GM19372 (cell line): ENCODE data around the gene ZBED3.
"Not testable (repeated sequence)": the region's sequence is repeated elsewhere in the genome, so short reads cannot be mapped to it uniquely, and the experiment has no call there.

Source experiments
- ATAC-seq: cut with Tn5 transposase; IDR thresholded peaks from one replicate; pipeline ENCODE4 v1.9.1; 2021; ENCODE audit warnings: mild to moderate bottlenecking, low read depth, moderate library complexity; ENCODE audit not compliant: unreplicated experiment

ZBED3 gene, protein sequence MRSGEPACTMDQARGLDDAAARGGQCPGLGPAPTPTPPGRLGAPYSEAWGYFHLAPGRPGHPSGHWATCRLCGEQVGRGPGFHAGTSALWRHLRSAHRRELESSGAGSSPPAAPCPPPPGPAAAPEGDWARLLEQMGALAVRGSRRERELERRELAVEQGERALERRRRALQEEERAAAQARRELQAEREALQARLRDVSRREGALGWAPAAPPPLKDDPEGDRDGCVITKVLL

DNA sequence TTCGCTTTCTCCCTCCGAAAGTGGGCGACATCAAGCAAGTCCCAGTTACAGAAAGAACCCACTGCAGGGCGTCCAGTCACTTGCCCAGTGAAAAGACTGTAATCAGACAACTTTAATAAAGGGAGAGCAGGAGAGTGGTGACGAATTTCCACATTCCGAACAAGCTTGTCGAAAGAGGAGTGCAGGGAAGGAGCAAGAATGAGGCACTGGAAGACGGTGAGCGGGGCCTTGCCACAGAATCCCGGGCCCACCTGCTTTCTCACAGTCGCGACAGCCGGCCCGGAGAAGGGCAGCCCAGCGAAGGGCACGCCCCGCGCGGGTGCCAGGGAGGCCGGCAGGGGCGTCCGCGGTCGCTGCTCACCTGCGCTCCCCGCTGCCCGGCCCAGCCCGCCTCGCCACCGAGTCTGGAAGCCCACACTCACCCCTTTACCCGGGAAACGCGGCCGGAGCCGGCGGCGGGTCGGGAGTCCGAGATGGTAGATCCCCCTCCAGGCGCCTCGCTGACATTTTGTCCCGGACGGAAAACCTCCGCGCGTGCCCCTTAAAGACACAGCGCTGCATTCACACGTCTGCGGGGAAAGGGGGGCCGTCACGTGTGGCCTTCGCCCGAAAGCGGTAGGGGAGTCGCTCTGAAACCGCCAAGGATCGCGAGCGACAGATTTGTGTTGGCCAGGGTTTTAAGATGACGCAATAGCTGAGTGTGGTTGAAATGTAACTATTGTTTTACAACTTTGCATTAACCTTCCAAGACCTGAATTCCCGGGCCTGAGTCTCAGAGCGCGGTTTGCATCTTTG, at the start of gene ZBED3:
ZBED3 (minus strand) TSS at position 597 of the 795 bp plus-strand sequence. CDS start 9,407 bp downstream, outside the sequence.
- peak; percentile 56 for ATAC-seq

DNA sequence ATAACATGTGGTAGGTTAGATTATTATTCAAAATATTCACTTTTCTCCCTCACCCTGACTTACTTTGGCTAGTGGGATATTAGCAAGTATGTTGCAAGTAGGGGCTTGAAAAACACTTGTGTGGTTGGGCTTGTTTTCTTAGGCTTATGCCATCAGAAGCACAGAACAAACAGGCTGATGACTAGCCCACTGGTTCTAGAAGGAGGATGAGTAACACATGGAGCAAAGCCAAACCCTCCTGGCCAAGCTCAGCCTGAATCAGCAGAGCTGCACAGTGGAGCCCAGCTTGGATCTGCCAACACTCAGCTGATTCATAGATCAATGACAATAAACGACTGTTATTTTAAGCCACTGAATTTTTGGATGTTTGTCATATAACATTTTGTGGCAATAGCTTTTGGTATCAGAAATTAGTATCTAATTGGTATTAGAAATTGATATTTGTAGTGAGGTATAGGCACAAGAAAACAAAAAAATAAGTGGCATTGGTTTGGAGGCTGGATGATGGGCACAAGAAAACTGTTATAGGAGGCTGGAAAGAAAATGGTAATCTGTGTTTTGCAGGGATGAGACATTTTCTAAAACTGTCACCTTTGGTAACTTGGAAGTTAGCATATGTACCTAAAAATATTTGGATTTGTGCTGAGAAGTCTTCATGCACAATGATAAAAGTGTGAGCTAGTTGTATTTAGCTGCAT, 46.1 kb upstream of the ZBED3 start:
- no peak for ATAC-seq

DNA sequence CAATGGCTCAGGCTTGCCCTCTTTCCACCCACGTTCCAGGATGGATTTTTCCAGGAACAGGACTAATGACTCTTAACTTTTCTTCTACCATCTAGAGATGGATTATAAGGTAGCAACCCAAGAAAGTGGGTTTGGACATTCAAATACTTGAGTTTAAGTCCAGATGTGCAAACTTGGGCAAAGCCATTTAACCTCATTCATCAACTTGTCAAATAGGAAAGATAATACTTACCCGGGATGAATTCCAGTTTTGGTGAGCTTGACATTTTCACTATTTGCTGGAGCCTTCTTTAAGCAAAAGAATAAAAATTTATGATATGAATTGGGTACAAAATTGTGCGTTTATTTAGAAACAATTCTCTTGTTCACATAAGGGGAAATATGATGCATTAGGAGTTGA, 44.3 kb upstream of the ZBED3 start:
- no peak for ATAC-seq

DNA sequence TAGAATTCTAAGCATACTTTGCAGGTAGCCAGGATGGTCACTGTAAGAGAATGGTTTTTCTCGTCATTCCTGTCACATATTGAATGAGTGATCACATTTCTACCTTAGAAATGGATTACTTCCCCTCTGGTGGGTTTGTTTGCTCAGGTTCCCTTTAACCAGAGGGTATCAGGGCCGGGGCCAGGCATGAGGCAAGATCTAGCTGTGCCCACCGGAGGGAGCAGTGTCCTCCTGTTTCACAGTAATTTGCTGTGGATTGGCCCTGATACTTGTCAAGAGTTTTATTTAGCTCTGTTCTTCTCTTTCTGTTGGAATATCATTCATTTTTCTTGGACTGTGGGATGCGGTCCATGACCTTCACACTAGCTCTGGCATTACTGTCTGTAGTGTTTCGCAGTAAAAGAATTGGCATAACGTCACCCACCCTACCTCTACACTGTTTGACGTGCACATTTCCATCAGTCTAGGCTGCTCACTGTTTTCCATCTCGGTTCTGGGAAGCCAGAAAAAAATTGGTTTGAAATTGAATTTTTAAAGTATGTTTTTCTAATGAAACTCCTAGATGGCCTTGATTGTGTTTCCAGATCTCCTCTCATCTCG, 42.4 kb upstream of the ZBED3 start:
- no peak for ATAC-seq

DNA sequence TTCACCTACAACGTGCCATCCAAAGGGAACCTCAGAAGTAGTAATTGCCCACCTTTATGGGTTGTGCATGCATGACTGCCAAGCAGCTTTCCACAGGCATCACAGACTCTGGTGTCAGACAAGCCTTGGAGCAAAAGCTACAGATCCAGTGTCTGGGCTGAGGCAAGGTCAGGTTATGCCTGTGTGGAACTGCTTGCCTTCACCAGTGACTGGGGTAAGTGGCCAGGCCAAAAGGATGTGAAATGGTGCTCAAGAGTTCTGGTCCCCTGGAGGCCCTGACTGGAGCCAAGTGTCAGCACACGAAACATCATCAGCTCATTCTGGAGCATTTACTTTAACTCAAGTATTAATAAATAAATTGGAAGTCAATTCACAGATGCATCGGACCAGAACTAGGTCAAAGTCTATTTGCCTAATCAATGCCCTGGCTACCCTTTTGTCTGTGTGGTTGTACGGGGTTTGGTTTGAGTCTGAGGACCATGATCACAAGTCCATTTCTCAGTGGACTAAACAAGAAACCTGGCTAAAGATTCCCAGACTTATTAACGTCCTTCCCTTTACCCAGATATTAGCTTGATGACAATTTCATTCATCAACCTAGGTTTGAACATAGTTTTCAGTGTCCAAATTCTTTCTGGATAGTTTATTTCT, 41.5 kb upstream of the ZBED3 start:
- ATAC-seq, result no peak

DNA sequence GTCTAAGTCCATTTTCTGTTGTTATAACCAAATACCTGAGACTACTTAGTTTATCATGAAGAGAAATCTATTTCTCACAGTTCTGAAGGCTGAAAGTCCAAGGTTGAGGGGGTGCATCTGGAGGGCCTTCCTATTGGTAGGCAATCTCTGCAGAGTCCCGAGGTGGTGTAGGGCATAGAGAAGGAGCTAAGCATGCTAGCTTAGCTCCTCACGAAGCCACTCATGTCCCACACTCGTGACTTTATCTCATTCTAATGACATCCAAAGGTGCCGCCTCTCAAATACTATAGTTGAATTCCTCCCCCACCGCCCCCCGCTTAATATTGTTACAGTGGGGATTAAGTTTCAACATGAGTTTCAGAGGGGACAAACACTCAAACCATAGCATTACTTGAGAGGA, 36.0 kb upstream of the ZBED3 start:
- no peak for ATAC-seq

DNA sequence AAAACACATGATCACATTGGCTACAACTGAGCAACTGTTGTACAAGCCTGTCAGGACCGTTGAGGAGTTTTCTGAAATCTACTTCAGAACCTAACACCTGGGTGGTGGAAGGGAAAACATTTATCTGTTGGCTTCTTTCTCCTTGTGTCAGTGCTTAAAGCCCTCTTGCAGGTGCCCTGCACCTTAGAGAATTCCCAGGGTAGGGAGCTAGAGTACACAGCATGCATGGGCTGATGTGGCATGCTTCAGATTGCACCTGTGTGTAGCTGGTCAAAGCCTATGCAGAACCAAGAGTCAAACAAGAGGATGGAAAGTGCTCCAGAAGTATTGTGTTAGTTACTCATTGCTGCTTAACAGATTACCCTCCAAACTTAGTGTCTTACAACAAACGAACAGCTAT, 33.6 kb upstream of the ZBED3 start:
- ATAC-seq, result no peak

DNA sequence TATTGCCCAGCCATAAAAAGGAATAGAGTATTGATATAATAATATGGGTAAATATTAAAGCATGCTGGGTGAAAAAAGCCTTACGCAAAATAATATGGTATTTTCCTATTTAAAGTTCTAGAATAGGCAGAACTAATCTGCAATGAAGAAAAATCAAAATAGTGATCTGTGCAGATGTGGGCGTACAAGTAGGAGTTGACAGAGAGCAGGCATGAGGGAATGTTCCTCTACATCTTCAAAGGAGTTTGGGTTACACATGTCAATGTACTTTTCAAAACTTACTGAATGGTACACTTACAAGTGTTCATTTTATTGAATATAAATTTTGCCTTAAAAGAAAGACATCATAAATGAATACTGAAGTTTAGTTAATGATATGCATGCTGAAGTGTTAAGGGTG, 33.0 kb upstream of the ZBED3 start:
- ATAC-seq, result no peak

DNA sequence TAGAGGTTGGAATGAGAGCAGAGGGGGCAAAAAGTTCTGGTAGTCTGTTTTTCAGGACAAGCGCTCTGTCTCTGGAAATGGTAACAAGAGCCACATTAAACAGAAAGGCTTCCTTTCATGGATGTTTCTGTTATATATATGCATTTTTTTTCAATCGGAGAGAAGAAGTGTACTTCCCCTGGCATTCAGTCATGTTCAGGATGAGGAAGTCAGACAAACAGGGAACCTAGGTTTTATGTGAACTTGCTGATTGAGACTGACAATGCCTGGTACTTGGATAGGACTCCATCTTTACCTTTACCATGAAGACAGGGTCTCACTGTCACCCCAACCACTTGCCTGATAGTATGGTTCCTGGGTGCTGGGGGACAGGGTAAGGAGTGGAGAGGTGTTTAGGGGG, 30.1 kb upstream of the ZBED3 start:
- ATAC-seq, result no peak

DNA sequence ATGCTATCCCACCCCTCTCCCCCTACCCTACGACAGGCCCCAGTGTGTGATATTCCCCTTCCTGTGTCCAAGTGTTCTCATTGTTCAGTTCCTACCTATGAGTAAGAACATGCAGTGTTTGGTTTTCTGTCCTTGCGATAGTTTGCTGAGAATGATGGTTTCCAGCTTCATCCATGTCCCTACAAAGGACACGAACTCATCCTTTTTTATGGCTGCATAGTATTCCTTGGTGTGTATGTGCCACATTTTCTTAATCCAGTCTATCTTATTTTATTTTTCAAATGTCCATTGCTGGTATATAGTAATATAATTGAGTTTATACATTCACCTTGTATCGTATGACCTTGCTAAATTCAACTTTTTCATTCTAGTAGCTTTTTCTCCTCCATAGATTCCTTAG, 19.9 kb upstream of the ZBED3 start:
- not testable (repeated sequence) for ATAC-seq

DNA sequence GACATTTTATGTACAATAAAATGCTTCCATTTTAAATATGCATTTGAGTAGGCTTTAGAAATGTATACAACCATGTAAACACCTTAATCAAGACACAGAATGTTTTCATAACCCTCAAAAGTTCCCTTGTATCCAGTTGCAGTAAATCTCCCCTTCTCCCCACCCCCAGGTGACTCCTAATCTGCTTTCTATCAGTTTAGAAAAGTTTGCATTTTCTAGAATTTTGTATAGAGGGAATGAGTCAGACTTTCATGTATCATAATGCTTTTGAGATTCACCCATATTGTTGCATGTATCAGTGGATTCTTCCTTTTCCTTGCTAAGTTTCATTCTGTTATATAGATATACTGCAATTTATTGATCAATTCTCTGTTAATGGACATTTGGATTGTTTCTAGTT, 17.7 kb upstream of the ZBED3 start:
- ATAC-seq, result no peak

DNA sequence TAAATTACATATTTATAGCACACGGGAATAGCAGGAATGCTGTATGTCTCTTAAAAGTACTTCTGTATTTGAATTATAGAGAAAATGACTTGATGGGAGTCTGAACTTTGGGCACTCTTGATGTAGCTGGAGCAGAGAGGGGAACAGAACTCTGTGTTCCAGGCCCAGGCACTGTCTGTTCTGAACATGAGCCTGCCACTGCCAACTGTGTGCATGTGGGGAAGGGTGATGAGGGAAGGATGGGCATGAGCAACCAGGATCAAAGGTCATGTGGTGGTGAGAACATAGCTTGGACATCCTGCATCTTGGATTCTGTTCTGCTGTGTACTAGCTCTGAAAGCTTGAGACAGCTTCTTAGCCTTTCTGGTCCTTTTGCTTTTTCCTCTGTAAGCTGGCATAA, 16.4 kb upstream of the ZBED3 start:
- ATAC-seq, result no peak

DNA sequence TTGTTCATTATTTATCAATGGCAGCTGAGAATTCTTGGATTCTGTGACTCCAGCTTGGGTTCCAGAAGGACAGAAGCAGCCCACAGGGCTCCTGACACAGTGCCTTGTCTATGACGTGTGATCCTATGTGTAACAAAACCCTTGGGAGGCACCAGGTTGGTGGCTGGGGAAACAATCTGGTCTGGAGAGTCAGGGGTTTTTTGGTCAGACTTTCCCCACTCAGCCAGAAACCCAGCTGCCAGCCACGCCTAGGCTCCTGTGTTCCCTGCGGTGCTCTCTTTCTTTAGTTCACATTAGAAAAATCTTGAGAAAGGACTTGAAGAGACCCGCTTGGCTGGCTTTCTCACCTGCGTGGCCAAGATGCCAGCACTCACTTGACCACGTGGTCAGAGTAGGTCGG, 15.5 kb upstream of the ZBED3 start:
- ATAC-seq, result no peak

DNA sequence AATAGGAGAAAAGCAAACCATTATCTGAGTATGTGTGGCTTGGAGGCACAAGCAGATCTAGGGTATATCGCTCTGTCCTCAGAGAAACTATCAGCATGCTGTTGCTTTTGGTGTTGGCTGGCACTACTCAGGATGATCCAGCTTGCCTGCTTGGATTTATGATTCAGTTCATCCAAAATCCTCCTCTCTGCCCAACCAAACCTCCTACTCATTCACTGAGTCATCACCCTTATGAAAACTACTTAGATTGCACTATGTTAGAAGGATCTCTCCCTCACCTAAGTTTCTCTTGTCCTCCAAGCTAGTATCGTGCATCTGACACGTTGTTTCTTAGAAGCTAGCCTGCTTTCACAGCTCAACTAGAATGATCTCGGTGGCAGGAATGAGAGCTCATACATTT, 14.2 kb upstream of the ZBED3 start:
- no peak for ATAC-seq

DNA sequence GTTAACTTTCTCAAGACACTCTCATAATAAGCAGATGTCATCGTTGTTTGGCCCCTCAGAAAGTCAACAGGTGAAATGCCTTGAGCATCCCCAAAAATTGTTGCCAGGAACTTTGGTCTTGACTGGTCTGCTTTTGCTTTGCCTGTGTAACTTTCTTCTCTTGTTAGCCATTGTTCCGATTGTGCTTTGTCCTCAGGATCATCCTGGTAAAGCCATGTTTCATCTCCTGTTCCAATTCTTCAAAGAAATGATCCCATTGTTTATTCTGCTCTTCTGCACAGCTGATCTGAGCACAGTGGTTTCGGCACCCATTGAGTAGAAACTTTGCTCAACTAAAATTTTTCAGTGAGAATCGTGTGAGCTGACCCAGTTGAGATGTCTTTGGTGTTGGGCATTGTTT, 8.1 kb upstream of the ZBED3 start:
- no peak for ATAC-seq

DNA sequence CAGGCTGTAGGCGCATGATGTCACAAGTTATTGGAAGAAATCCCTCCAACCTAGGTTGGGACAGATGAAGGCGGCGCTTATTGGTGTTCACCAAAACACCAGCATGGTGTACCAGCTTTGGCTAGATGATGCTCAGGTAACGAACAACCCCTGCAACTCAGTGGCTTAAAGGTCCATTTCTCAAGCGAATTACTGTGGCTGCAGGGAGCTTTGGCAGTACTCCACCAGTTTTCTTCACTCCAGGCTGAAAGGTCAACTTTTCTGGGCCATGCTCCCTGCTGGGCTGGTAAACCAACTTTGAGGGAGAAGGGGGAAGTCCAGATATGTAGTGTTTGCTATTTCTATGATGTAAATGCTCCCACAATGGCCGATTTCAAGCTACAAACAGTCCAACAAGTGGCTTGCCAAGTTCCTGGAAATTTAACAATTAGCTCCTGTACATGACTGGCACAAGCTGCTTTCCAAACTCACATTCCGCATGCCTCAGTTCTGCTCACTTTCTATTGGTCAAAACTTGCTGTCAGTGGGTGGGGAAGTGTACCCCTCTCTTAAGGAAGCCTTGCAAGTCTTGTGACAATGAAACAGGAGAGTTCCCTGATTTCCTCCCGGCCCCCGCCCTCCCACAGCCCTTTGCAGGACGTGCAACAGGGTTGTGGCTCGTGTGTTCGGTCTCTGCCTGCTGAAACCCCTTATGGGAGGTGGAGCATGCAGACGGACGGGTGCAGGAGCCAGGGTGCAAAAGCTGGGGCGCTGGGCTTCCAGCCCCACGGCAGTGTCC, 588 bp upstream of the ZBED3 start:
- ATAC-seq, result no peak

DNA sequence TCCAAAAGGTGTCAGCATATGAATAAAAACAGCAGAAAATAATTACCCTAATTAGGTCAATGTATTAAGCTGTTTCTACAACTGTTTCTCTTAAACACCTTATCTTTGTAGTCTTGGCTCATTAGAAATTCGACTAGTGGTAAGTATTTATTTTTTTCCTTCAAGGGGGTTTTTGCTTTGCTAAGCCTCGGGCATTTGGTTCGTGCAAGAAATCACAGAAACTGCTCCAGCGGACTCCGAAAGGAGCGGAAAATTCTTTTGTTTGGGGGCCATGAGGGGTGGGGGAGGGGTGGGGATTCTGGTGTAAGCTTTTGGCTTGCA, 757 bp downstream of the ZBED3 start:
- no peak for ATAC-seq

DNA sequence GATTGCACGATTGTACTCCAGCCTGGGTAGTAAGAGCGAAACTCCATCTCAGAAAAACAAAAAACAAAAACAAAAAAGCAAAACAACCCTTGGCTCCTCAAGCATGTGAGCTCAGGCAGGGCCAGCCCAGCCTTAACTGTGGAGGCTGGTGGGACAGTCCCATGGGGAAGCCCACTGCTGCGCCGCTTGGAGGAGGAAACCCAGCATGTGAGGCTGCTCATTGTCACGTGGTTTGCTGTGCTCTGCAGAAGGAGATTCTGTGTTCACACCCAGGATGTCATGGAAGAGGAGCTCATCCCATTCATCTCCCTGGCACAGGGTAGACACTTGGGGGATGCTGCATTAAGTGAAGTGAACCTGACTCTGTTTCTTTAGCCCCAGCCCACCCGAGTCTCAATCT, 4.0 kb downstream of the ZBED3 start:
- no peak for ATAC-seq

DNA sequence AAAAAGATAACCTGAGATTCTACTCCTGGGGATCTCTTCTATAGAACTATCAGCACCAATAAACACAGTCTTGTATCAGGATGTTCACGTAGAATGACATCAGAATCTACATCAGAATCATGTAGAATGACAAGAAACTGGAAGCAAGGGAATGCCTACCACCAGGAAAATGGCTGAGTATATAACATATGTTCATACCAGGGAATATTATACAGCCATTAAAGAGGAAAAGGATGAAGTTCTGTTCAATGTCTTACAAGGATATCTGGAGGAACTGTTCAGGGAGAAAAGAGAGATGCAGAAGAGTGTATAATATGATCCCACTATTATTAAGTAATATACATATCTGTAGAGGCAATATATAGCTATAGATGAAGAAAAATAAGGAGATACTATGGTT, 4.8 kb downstream of the ZBED3 start:
- ATAC-seq, result no peak

DNA sequence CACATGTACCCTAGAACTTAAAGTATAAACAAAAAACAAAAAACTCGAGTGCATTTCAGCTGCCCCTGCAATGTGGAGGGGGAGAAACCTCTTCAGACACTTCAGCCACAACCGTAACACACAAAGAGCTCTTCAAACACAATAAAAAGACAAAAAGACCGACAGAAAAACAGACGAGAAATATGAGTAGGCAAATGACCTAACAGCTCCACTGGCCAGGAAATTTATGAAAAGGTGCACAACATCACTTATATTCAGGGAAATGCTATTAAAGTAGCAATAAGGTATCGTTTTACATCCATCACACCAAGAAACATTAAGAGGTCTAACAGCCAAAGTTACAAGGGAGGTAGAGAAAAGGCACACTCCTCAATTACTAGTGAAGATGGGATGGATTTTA, 6.2 kb downstream of the ZBED3 start:
- no peak for ATAC-seq
